Smooth muscle cell (in vitro differentiated cells): Measurements from ENCODE around the gene FGR. TPM values are rescaled to one million over a fixed set of nuclear protein-coding genes. Genes with fewer than 3 reads are reported as not detected.

ENCODE experiments used
- DNase-seq: peaks from one replicate; lab custom pipeline; 2025; ENCODE audit not compliant: unreplicated experiment; lab: John Stamatoyannopoulos, UW
- H2AFZ ChIP-seq: fragments of 200-600 bp; sonication (generic); 2 replicates; pipeline ENCODE4 v1.6.0; 2016; ENCODE audit warnings: antibody characterized with exemption, low read depth, mild to moderate bottlenecking
- H3F3A ChIP-seq: fragments of 200-600 bp; sonication (generic); 2 replicates; pipeline ENCODE4 v1.6.0; 2017; ENCODE audit warnings: antibody characterized with exemption, low read depth
- H3K27ac ChIP-seq: fragments of 200-600 bp; sonication (generic); 2 replicates; pipeline ENCODE4 v1.5.1; 2016; ENCODE audit warnings: low read depth, mild to moderate bottlenecking
- H3K27me3 ChIP-seq: fragments of 200-600 bp; sonication (generic); 2 replicates; pipeline ENCODE4 v1.6.1; 2016; ENCODE audit warnings: low read depth, mild to moderate bottlenecking
- H3K36me3 ChIP-seq: fragments of 200-600 bp; sonication (generic); 2 replicates; pipeline ENCODE4 v1.5.1; 2016; ENCODE audit warnings: low read depth
- H3K4me1 ChIP-seq: fragments of 200-600 bp; sonication (generic); 2 replicates; pipeline ENCODE4 v1.5.1; 2016; ENCODE audit warnings: low read depth
- H3K4me2 ChIP-seq: fragments of 200-600 bp; sonication (generic); 2 replicates; pipeline ENCODE4 v1.6.0; 2016; ENCODE audit warnings: mild to moderate bottlenecking
- H3K4me3 ChIP-seq: fragments of 200-600 bp; sonication (generic); 2 replicates; pipeline ENCODE4 v1.5.1; 2016; ENCODE audit warnings: mild to moderate bottlenecking
- H3K79me2 ChIP-seq: fragments of 200-600 bp; sonication (generic); 2 replicates; pipeline ENCODE4 v1.6.0; 2016; ENCODE audit warnings: low read depth, mild to moderate bottlenecking
- H3K9ac ChIP-seq: fragments of 200-600 bp; sonication (generic); 2 replicates; pipeline ENCODE4 v1.6.0; 2016; ENCODE audit warnings: low read depth
- H3K9me3 ChIP-seq: fragments of 200-600 bp; sonication (generic); replicated peaks from 2 replicates; pipeline ENCODE4 v1.5.1; 2016; ENCODE audit warnings: low read depth
- H4K20me1 ChIP-seq: fragments of 200-600 bp; sonication (generic); 2 replicates; pipeline ENCODE4 v1.6.0; 2016; ENCODE audit warnings: low read depth
- WGBS: methylation state at CpG from one replicate; pipeline ENCODE4 v1.1.7; 2016; ENCODE audit warnings: low lambda C conversion rate; 5-methylcytosine and 5-hydroxymethylcytosine counted together
- polyA plus RNA-seq: library from polyadenylated mRNA; unstranded; fragments of >200 nt; fragmentation: Nextera tagmentation; extraction: Ambion mirVana; gene quantifications from 2 replicates; pipeline ENCODE4 v1.2.1, GENCODE V29; 2016
- total RNA-seq: library from RNA; depleted of rRNA; stranded (reverse); fragments of >200 nt; gene quantifications from 2 replicates; pipeline ENCODE4 v1.2.3, GENCODE V29; 2014
- TF ChIP-seq, protein P1 (sequence below): fragments of 200-600 bp; sonication (generic); IDR thresholded peaks from 2 replicates; pipeline ENCODE4 v1.5.1; 2017; ENCODE audit warnings: borderline replicate concordance, mild to moderate bottlenecking, antibody characterized with exemption; ENCODE audit not compliant: insufficient read depth, poor library complexity, severe bottlenecking

FGR gene
- total and polyA plus RNA-seq, 2 experiments from 2014 or later = 0.10 to 1.3 TPM

- H3K79me2 ChIP-seq = peaks cover 95% of the 10 kb centered on the region
- H2AFZ ChIP-seq = no peak overlapping the region
- no peaks in the 10 kb centered on the region for H3K9me3 ChIP-seq
- H3K4me3 ChIP-seq = no peak overlapping the region
- WGBS = 68% methylated on average over 5 of the region's 5 CpGs
- no peak for DNase-seq
- H3K36me3 ChIP-seq = no peaks in the 10 kb centered on the region
- peak overlapping the region; percentile 93 for H3K4me2 ChIP-seq
- H3F3A ChIP-seq = peaks cover 33% of the 10 kb centered on the region
- H4K20me1 ChIP-seq = peaks cover 100% of the 10 kb centered on the region
- no peak overlapping the region for H3K9ac ChIP-seq
- peak overlapping the region; percentile 88 for H3K27ac ChIP-seq
- TF ChIP-seq, protein P1, sequence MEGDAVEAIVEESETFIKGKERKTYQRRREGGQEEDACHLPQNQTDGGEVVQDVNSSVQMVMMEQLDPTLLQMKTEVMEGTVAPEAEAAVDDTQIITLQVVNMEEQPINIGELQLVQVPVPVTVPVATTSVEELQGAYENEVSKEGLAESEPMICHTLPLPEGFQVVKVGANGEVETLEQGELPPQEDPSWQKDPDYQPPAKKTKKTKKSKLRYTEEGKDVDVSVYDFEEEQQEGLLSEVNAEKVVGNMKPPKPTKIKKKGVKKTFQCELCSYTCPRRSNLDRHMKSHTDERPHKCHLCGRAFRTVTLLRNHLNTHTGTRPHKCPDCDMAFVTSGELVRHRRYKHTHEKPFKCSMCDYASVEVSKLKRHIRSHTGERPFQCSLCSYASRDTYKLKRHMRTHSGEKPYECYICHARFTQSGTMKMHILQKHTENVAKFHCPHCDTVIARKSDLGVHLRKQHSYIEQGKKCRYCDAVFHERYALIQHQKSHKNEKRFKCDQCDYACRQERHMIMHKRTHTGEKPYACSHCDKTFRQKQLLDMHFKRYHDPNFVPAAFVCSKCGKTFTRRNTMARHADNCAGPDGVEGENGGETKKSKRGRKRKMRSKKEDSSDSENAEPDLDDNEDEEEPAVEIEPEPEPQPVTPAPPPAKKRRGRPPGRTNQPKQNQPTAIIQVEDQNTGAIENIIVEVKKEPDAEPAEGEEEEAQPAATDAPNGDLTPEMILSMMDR = no peak
- peaks cover 95% of the 10 kb centered on the region for H3K4me1 ChIP-seq
- no peaks in the 10 kb centered on the region for H3K27me3 ChIP-seq
These were observed 39.4 kb downstream of the FGR start for GRCh38 chr1:27595597-27595996.

GRCh38 chr1:27594564-27595510 is 40.1 kb downstream of the FGR start:
- peaks cover 90% of the 10 kb centered on the region for H3K4me1 ChIP-seq
- TF ChIP-seq, protein P1 = no peak
- peak overlapping the region; percentile 16 for H3K9ac ChIP-seq
- 26% methylated on average over 17 of the region's 17 CpGs for WGBS
- no peaks in the 10 kb centered on the region for H3K36me3 ChIP-seq
- no peaks in the 10 kb centered on the region for H3K27me3 ChIP-seq
- H3K4me3 ChIP-seq = peak overlapping the region; percentile 13
- no peak for DNase-seq
- H3K9me3 ChIP-seq = no peaks in the 10 kb centered on the region
- H3K79me2 ChIP-seq = peaks cover 95% of the 10 kb centered on the region
- H2AFZ ChIP-seq = no peak overlapping the region
- peaks cover 100% of the 10 kb centered on the region for H4K20me1 ChIP-seq
- peak overlapping the region; percentile 88 for H3K27ac ChIP-seq
- H3K4me2 ChIP-seq = peak overlapping the region; percentile 93
- peaks cover 26% of the 10 kb centered on the region for H3F3A ChIP-seq

DNA sequence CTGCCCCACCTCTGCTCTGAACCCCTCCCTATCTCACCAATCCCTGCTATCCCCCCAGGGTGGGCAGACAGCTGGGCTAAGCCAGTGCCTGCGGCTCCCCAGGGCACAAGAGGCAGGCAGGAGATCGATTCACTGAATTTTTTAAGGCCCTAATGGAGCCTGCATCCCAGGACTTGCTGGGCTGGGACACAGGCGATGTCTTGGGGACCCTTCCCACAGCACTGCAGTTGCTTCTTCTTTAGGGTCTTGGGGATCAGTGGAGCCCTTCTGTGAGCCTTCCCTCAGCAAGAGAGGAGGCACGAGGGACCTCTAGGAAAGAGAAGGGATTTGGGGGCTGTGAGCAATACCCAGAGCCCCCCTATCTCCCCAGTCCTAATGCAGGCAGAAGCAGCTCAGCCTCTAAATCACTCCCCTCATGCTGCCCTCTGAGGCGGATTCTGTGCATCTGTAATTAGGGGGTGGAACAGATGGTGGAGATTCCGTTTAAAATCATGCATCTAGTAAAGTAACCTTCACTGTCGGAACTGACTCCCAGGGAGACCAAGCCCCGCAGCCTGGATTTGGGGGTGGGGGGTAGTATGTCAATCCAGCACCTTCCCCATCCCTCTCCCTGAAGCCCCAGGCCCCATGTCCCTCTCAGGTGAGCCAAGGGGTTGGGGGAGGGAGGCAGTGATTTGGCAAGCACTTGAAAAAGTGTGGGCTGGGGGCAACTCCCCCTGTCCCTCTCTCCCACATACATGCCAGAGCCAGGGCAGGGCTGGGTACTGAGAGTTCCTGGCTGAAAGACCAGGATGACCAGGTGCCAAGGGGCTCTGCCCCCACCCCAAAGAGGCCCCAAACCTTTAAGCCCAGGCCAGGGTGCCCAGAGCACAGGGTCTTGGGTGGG is 41.1 kb downstream of the FGR start:
- no peaks in the 10 kb centered on the region for H3K36me3 ChIP-seq
- peaks cover 81% of the 10 kb centered on the region for H3K4me1 ChIP-seq
- H3K4me2 ChIP-seq = peak overlapping the region; percentile 93
- H3K4me3 ChIP-seq = no peak overlapping the region
- no peak overlapping the region for H2AFZ ChIP-seq
- peak overlapping the region; percentile 88 for H3K27ac ChIP-seq
- H3K27me3 ChIP-seq = no peaks in the 10 kb centered on the region
- TF ChIP-seq, protein P1 = no peak
- peaks cover 96% of the 10 kb centered on the region for H3K79me2 ChIP-seq
- H3K9ac ChIP-seq = peak overlapping the region; percentile 16
- H3F3A ChIP-seq = peaks cover 19% of the 10 kb centered on the region
- no peaks in the 10 kb centered on the region for H3K9me3 ChIP-seq
- no peak for DNase-seq
- H4K20me1 ChIP-seq = peaks cover 100% of the 10 kb centered on the region
- 47% methylated on average over 8 of the region's 8 CpGs for WGBS
